ENCODE measurements around the gene CNTN1.
A peak's percentile ranks its signal among the peaks of the same experiment; 100 is the strongest.

DNA sequence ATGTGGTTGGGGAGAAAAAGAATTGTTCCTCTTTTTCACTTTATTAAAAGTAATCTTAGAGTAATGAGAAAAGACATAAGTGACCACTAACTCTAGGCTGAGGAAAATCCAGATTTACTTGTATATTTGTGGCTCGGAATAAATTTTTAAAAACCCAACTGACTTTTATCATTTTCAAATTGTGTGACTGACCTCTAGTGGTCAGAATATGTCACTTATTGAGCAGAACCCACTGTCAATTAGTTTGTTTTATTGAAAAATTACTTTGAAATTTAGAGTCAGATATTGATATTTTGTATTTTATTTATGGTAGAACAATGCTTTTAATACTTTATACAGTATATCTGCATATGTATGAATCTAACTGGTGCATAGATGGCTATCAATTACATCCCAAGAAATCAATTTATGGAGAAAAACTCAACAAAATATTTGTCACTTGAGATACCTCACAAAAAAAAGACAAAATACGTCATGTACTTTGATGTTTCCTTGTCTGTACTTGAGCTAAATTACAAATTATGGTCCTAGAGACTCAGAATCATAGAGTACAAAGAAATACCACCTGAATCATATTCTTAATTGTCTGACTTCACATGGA lies 229.4 kb downstream of the CNTN1 start:
- TF ChIP-seq POLR2A (IDR thresholded peaks at IDR 0.05), result no peak
- TF ChIP-seq, protein P1, sequence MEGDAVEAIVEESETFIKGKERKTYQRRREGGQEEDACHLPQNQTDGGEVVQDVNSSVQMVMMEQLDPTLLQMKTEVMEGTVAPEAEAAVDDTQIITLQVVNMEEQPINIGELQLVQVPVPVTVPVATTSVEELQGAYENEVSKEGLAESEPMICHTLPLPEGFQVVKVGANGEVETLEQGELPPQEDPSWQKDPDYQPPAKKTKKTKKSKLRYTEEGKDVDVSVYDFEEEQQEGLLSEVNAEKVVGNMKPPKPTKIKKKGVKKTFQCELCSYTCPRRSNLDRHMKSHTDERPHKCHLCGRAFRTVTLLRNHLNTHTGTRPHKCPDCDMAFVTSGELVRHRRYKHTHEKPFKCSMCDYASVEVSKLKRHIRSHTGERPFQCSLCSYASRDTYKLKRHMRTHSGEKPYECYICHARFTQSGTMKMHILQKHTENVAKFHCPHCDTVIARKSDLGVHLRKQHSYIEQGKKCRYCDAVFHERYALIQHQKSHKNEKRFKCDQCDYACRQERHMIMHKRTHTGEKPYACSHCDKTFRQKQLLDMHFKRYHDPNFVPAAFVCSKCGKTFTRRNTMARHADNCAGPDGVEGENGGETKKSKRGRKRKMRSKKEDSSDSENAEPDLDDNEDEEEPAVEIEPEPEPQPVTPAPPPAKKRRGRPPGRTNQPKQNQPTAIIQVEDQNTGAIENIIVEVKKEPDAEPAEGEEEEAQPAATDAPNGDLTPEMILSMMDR (IDR thresholded peaks at IDR 0.05), result peak; percentile 35 to 74 (median 58)
